ENCODE measurements around the gene STARD8.
A peak's percentile ranks its signal among the peaks of the same experiment; 100 is the strongest.

The STARD8 gene

DNA sequence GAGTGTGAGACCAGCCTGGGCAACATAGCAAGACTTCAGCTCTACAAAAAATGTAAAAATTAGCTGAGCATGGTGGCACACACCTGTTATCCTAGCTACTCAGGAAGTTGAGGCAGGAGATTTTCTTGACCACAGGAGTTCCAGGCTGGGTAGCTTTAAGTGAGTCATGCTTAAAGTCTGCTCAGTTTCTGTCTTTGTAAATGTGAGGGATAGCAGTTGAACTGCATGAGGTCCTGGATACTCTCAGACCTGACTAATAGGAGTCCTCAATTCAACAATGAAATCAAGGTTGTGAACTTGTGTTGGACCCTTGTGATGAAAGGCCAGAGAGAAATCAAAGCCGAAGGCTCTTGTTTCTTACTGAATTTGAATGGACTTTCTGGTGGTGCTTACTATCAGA is 45.2 kb downstream of the STARD8 start:
- DNase-seq, result no peak

DNA sequence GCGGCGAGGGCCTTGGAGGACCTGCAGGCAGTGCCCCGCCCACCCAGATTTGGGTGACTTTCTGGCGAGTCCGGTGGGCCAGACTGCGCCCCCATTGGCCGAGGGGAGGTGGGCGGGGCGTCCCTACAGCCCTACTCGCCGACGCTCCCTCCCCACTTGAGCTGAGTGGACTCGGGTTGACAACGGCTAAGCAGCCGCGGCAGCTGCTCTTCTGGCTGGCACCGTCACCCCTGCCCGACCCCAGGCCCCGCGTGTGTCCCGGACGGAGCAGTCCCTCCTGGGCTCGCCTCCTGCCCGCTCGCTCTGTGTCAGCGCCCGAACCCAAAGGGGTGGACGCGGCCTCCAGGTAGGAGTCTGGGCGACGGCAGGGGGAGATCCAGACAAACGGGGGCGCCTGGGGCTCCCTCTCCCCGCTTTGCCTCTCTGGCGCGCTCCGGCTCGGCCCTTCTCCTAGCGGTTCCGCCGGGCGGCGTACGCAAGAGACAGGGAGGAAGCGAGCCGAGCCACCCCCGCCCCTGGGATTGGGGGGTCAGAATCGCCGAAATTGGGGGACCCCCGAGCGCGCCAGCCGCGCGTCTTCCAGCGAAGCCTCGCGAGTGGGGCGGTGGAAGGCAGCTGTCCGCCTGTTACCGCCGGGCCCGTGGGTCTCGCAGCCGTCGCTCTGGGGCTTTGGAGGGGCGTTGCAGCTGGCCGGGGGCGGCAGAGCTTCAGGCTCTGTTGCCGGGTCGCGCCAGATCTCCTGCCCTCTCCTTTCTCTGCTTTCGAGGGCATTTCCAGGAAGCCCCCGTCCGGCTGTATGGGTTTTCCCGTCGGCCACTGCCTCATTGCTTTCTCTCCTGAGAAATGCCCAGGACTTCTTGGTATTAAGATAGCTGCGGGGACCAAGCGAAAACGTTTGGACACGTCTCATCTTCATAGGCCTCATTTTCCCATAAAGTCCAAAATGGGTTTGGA is 46.3 kb downstream of the STARD8 start:
- DNase-seq, result peak; percentile 26

DNA sequence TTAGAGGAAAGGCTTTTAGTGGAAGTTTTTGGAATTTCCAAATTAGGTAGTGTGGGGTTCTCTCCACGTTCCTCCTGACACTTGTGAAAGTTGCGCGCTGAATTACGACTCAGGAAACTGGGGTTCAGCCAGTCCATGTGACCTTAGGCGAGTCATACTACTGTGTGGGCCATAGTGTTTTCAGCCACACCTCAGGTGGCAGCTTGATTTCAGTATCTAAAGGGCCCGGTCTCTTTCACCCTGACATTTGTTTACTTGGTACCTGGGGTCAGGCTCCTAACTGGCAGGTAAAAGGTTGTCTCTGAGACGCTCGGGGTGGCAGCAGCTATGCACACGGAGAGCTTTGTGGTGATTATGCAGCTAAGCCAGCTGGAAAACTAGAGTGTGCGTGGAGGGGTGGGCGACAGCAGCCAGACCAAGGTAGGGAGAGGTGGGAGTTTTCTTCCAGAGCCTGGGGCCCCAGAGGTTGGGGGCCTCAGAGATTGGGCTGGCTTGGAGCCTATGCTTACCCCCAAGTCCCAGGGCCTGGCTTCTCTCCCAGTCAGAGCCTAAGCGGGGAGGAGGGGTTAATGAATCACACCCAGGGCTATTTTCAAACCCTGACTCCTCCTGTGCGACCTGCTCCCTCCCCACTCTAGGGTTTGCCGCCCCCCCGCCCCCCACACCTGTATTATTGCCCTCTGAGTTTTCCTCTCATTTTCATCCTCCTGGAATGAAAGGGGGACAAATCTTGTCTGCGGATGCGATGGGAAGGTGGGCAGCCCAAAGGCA is 47.2 kb downstream of the STARD8 start:
- peak; percentile 1 for DNase-seq

DNA sequence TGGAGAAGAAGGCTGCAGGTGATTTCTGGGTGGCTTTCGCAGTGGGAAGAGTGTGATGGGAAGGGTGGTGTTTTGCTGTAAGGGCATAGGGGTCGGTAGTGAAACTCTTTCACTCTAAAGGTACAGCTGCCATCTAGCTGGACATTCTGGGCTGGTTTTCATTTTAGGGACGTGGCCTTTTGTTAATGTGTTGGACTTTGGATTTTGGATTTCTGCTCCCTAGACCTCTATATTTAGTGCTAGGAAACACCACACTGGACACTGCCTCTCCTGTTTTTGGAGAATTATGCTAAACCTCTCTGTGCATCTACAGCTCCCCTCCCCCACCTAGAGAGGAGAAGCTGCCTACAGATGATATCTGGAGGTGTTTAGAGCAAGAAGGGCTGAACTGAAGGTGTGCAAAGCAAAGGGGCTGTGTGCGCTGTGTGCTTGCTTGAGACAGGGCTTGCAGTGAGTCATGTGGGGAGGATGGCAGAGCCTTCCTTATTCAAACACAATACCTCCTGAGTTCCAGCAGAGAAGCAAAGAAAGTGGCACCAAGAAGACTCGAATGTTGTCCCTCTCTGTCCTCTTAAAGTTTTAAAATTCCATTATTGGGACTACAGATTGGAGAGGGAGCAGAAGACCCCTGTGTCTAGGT is 47.9 kb downstream of the STARD8 start:
- DNase-seq, result no peak

DNA sequence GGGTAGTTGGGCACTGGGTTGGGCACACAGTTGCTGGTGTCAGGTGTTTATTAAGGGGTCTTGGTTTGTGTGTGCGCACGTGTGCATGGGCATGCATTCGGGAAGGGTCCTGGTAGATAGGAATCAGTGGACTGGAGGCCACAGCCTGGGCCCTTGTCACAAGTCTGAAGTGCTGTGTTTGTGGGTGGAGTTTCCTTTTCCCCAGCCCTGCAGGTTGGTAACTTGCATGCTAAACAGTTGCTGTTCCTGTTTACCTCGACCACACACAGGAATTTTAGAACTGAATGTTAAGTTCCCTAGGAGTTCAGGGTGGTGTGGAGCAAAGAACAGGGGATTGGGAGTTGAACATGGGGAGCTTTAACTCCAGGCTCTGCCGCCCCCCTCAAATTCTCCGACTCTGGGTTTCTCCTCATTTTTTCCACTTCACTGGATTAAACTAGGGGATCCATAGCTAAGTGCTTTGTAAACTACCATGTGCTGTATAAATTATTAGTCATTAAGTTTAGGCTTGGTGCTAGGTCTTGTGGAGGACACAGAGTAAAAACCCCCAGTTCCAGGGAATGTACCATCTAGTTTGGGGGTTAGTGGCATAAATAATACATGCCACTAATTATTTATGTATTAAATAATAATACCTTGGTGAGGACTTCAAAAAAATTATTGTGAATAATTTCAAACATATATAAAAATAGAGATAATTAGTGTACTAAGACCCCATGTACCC is 49.0 kb downstream of the STARD8 start:
- peak; percentile 5 for DNase-seq

DNA sequence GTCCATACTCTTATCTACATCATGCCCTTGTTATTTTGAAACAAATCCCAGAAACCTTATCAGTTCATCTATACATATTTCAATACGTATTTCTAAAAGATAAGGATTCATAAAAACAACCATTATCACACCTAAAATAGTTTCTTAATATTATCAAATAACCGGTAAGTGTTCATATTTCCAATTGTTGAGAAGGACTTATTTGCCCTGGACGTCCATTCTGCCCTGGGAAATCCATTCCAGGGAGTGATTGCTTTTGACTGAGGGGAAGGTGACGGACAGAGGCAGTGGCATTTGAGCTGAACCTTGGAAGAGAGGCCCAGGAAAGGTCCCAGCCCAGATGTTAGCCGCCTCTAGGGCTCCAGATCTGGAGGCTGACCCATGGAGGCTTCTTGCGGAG is 49.6 kb downstream of the STARD8 start:
- DNase-seq, result no peak

DNA sequence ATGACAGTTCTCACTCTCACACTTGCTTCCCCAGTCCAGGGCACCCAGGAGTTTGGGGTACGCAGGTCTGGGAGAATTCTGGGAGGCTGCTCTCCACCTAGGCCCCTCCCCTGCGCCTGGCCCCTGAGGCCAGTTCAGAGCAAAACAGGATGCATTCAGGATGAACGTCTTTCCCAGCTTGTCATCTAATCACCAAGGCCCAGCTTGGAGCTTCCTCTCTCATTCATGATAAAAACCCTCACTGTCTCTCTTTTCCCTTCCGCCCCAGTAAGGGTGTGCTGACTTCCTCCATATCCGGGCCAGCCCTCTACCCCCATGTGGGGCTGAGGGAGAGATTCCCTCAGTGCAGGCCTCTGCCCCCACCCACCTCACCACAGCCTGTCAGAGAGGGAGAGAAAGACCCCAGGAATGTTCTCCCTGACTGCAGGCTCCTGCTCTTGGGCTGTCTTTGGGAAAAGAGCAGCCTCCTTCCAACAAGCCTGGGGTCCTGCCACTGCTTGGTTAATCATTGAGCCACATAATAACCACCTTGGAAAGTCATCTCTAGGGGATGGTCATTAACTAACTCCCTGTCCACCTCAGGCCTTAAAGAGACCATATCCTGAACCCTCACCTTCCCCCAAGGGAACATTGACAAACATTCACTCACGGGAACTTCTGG is 50.1 kb downstream of the STARD8 start:
- no peak for DNase-seq

DNA sequence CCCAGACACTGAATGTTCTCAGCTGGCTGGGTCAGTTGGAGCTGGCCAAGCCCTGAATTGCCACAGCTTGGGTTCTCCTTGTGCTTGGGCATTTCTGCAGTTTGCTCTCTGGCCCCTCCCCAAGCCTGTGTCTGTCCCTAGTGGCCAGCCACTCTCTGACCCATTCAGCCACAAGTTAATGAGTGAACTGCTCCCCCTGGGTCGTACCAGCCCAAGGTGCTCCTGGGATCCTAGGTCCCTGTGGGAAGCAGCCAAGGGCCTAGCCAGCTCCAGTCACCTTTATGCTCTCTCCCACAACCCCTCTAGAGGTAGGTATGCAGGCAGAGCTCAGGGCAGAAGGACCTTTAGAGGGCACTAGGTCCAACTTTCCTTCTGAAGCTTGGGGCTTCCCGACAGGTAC is 51.5 kb downstream of the STARD8 start:
- no peak for DNase-seq

DNA sequence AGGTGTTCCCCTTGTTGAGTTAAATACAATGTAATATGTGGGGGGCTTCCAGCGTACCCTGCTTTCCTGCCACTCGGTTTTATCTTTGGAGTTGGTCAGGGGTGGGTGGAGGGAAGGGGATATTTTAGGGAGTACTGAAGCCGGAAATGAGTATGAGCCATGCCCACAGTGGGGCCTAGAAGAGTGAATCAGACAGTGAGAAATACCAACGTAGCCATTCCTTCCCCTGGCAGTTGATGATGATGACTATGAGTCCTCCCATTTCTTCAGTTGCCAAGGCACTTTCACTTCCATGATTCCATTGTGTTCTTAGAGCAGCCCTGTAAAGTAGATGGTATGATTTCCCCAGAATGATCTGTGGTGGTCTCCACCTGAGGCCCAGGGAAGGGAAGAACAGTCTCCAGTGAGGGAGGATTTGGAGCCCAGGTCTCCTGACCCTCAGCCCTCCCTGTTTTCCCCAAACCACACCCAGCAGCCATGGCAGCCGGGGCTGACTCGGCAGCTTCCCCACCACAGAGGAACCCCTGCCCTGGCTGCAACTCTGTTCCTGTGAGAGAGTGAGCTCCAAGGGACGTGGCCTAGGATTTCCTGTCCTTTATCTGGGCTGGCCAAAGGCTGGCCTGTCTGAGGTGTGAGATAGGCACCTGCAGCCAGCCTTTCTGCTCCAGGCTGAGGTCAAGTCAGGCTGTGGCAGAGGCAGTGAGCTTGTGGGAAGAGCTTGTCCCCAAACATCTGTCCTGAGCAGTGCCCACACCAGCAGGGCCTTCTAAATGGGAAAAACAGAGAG is 52.7 kb downstream of the STARD8 start:
- DNase-seq, result no peak

DNA sequence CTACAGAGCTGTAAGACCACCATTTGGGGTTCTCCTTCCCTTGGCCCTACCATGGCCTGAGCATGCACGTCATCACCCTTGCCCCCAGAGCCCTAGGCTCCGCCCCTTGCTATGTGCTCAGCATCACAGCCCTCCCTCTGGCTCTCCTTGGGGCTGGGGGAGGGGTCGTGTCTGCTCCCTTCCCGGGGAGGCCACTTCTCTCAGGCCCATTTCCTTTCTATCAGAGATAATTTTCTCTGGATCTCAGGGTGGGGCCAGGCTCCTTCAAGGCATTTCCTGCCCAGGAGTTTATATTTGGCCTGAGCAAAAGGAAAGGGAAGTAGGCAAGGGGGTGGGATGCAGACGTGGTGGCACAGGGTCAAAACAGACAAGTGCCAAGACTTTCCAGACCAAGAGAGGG is 55.9 kb downstream of the STARD8 start:
- no peak for DNase-seq

DNA sequence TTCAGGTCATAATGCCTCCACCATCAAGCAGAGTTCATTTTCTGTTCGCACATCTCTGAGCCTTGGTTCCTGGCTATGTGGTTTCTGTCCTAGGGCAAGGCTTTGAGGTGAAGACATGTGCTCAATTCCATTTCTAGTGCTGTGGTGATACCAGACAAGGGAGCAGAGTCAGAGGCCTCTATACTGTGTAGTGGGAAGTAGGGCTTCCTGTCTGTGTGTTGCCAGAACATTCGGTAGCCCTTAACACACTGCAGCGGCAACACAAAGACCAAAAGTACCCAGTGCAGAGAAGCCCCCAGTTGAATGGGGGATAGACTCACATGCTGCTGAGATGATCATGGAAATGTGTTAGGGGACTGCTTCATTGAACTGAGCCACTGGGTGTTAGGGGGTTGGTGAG is 56.4 kb downstream of the STARD8 start:
- DNase-seq, result no peak

DNA sequence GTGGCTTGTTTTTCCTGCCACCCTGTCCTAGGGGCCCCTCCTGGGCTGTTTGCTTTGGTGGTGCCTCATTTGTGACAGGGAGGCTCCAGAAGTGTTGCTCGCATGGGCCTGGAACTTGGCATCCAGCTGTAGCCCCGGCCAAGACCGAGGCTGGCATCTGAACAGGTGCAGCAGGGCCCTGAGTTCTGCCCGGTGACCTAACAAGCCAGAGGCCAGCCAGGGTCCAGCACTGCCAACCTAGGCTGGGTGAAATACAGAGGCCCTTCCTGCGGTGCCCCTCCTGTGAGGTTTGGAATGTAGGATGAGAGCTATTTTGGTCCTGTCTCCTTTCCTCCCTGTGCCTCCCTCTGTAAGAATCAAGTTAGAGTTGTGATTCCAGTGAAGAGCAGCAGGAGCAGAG is 58.5 kb downstream of the STARD8 start:
- no peak for DNase-seq

DNA sequence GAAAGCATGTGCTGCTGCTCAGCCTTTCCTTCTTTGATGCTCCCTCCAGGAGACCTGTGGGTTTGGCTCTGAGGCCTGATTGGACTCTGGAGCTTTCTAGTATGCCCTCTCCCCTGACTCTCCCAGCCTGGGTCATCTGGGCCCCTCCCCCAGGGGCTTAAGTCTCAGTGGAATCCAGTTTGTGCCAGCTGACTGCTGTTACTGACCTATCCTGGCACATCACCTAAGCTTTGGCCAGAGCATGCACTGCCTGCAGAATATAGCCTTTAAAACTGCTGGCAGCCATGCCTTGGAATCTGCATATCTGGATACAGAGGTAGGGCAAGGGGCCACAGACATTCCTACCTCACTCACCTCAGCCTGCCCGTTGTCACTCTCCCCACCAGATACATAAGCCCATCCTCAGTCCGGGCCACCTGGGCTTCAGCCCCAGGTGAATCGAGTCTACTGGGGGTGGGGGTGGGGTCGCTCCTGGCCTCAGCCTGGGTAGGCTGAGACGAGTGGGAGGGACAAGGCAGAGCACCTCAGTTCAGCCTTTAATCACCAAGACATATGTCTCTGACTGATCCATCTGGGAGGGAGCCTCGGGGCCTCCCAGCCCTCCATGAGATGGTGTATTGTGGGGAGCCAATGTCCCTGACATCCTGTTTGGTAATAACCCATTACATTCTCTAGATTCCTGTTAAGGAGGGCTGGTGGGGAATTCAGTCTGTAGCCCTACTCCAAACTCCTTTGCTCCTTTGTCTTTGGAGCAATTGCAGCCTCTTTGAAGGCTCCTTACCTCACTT is 61.2 kb downstream of the STARD8 start:
- no peak for DNase-seq

DNA sequence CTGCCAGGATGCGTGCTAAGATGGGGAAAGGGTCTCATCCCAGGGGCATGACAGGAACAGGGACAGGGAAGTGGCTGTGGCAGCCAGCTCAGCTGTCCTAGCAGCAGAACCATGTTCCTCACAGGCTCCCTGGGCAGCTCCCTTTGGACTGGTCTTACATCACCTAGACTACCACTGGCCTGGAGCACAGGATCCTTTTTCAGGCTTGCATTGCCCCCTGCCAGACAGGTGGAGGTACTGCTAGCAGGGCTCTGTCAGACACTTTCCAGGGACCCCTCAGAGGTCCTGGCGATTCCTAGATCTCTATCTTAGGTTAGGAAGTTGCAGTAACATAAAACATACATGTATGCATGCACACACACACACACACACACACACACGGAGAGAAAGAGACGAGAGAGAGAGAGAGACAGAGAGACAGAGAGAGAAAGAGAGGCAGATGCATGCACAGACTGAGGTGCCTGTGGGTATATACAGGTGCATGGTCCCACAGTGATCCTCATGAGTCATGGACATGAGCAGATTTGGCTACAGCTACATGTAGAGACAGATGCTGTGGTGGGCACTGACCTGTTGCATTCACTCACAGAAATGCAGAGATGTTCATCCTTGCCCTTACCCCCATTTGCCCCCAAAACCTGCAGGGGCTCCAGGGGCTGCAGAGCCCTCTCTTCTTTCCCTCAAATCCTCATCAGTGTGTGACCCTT is 63.6 kb downstream of the STARD8 start:
- DNase-seq, result no peak

DNA sequence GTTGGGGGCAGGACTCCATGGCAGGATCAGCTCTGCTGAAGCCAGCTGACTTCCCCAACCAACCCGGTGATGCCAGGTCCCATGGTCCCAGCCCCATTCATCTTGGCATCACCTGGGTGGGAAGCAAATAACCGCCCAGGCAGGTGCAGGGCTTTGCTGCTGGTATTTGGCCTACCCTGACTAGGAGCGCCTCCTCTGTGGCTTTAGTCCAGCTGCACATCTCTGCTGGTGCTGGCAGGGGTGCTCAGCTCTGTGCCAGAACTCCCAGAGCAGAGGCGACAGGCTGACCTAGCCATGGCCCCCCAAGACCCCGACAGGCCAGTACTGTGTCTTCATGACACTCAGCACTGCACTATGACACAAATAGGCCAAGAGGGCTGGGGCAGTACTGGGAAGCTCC is 64.4 kb downstream of the STARD8 start:
- no peak for DNase-seq

DNA sequence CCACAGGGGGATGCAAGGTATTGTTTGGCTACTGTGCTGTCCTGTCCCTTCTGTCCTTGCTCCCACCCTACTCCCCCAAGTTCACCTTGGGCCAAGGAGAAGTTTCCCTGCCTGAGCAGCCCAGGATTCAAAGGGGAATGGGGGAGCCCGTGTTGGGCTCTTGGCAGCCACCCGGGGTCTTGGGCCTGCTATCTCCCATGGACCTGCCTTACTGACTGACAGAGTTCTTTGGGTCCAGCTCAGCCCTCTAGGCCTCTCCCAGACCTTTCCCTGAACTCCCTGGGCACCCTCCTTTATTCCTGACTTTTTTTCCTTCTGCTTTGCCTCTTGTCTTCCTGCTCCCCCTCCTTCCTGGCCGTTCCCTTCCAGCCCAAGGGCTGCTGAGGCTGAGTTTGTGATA is 67.4 kb downstream of the STARD8 start:
- no peak for DNase-seq

DNA sequence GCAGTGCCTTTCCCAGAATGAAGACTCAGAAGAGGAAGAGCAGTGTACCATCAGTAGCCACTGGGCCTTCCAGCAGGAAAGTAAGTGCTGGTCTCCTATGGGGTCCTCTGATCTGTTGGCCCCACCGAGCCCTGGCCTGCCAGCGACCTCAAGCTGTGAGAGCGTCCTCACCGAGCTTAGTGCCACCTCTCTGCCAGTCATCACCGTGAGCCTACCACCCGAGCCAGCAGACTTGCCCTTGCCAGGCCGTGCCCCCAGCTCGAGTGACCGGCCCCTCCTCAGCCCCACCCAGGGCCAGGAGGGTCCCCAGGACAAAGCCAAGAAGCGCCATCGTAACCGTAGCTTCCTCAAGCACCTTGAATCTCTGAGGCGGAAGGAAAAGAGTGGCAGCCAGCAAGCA is 69.7 kb downstream of the STARD8 start:
- DNase-seq, result no peak

DNA sequence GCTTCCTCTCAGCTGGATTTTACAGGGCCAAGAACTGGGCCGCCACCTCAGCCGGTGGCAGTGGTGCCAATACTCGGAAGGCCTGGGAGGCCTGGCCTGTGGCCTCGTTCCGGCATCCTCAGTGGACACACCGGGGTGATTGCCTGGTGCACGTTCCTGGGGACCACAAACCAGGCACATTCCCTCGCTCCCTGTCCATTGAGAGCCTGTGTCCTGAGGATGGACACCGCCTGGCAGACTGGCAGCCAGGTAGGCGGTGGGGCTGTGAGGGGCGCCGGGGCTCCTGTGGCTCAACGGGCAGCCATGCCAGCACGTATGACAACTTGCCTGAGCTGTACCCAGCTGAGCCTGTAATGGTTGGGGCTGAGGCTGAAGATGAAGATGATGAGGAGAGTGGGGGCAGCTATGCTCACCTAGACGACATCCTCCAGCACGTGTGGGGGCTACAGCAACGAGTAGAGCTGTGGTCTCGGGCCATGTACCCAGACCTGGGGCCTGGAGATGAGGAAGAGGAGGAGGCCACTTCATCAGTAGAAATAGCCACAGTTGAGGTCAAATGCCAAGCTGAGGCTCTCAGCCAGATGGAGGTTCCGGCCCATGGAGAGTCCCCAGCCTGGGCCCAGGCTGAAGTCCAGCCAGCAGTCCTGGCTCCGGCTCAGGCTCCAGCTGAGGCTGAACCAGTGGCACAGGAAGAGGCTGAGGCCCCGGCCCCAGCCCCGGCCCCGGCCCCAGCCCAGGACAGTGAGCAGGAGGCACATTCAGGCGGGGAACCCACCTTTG is 70.4 kb downstream of the STARD8 start:
- no peak for DNase-seq

DNA sequence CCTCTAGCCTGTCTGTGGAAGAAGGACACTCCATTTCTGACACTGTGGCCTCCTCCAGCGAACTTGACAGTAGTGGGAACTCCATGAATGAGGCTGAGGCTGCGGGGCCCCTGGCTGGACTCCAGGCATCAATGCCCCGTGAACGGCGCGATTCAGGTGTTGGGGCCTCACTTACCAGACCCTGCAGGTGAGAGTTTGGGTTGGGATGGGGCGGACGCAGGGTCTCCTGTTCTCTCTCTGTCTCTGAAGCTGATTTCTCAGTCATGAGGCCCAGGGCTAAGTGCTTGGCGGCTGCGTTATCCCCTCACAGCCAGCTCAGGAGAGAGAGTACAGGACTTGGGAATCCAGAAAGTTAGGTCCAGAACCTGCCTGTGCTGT is 71.0 kb downstream of the STARD8 start:
- no peak for DNase-seq
